ENCODE results near the gene PTPRN2.

Gene PTPRN2

GRCh38 chr7:158070222-158070920 is 517.3 kb downstream of the PTPRN2 start:
- in situ Hi-C loops (cut with HindIII; ENCODE audit: low sequenced_read_pairs): no loop called here

GRCh38 chr7:158068853-158069252 is 518.8 kb downstream of the PTPRN2 start:
- in situ Hi-C loops (cut with HindIII; ENCODE audit: low sequenced_read_pairs): no loop called here

- in situ Hi-C loops (cut with HindIII; ENCODE audit: low sequenced_read_pairs): no loop called here
Observed at GRCh38 chr7:158067931-158068482, 519.6 kb downstream of the PTPRN2 start.

- in situ Hi-C loops (cut with HindIII; ENCODE audit: low sequenced_read_pairs): no loop called here
Observed at GRCh38 chr7:158067219-158067930, 520.2 kb downstream of the PTPRN2 start.

- in situ Hi-C loops (cut with HindIII; ENCODE audit: low sequenced_read_pairs): no loop called here
Observed at GRCh38 chr7:158066085-158066484, 521.5 kb downstream of the PTPRN2 start.

GRCh38 chr7:158065340-158065739 is 522.3 kb downstream of the PTPRN2 start:
- in situ Hi-C loops (cut with HindIII; ENCODE audit: low sequenced_read_pairs): no loop called here

GRCh38 chr7:158064631-158065030 is 523.0 kb downstream of the PTPRN2 start:
- in situ Hi-C loops (cut with HindIII; ENCODE audit: low sequenced_read_pairs): no loop called here

- in situ Hi-C loops (cut with HindIII; ENCODE audit: low sequenced_read_pairs): no loop called here
Observed at GRCh38 chr7:158063850-158064610, 523.6 kb downstream of the PTPRN2 start.

- in situ Hi-C loops (cut with HindIII; ENCODE audit: low sequenced_read_pairs): no loop called here
Observed at GRCh38 chr7:158062661-158063060, 525.0 kb downstream of the PTPRN2 start.

- in situ Hi-C loops (cut with HindIII; ENCODE audit: low sequenced_read_pairs): no loop called here
Observed at GRCh38 chr7:158061884-158062656, 525.6 kb downstream of the PTPRN2 start.

GRCh38 chr7:158061026-158061630 is 526.5 kb downstream of the PTPRN2 start:
- in situ Hi-C loops (cut with HindIII; ENCODE audit: low sequenced_read_pairs): no loop called here

GRCh38 chr7:158060216-158060615 is 527.4 kb downstream of the PTPRN2 start:
- in situ Hi-C loops (cut with HindIII; ENCODE audit: low sequenced_read_pairs): no loop called here

GRCh38 chr7:158057446-158057845 is 530.2 kb downstream of the PTPRN2 start:
- in situ Hi-C loops (cut with HindIII; ENCODE audit: low sequenced_read_pairs): no loop called here

GRCh38 chr7:158056761-158057160 is 530.9 kb downstream of the PTPRN2 start:
- in situ Hi-C loops (cut with HindIII; ENCODE audit: low sequenced_read_pairs): no loop called here

GRCh38 chr7:158055726-158056510 is 531.7 kb downstream of the PTPRN2 start:
- in situ Hi-C loops (cut with HindIII; ENCODE audit: low sequenced_read_pairs): no loop called here

- in situ Hi-C loops (cut with HindIII; ENCODE audit: low sequenced_read_pairs): no loop called here
Observed at GRCh38 chr7:158054611-158055010, 533.0 kb downstream of the PTPRN2 start.

- in situ Hi-C loops (cut with HindIII; ENCODE audit: low sequenced_read_pairs): no loop called here
Observed at GRCh38 chr7:158054081-158054480, 533.5 kb downstream of the PTPRN2 start.

- in situ Hi-C loops (cut with HindIII; ENCODE audit: low sequenced_read_pairs): no loop called here
Observed at GRCh38 chr7:158053183-158053915, 534.3 kb downstream of the PTPRN2 start.
